NAMALWA (cell line): ENCODE data around the gene PCSK1.
"Not testable (repeated sequence)": the region's sequence is repeated elsewhere in the genome, so short reads cannot be mapped to it uniquely, and the experiment has no call there.

ENCODE experiments used
- DNase-seq: peaks from one replicate; pipeline ENCODE4 v3.0.0-alpha.2; 2015; ENCODE audit warnings: low spot score

Gene PCSK1

GRCh38 chr5:96426831-96427230 lies 6.2 kb downstream of the PCSK1 start:
- no peak for DNase-seq

- no peak for DNase-seq
These were observed 7.6 kb downstream of the PCSK1 start for GRCh38 chr5:96425443-96425842.

GRCh38 chr5:96415897-96416296 lies 17.2 kb downstream of the PCSK1 start:
- no peak for DNase-seq

- no peak for DNase-seq
These were observed 20.1 kb downstream of the PCSK1 start for GRCh38 chr5:96412868-96413449.

- DNase-seq: no peak
These were observed 23.0 kb downstream of the PCSK1 start for GRCh38 chr5:96410013-96410412.

GRCh38 chr5:96408841-96409538 lies 24.1 kb downstream of the PCSK1 start:
- no peak for DNase-seq

- no peak for DNase-seq
These were observed 24.8 kb downstream of the PCSK1 start for GRCh38 chr5:96408210-96408777.

GRCh38 chr5:96407436-96407835 lies 25.6 kb downstream of the PCSK1 start:
- DNase-seq: no peak

GRCh38 chr5:96404191-96404867 lies 28.7 kb downstream of the PCSK1 start:
- no peak for DNase-seq

- DNase-seq: no peak
These were observed 30.5 kb downstream of the PCSK1 start for GRCh38 chr5:96402500-96402899.

GRCh38 chr5:96396878-96397277 lies 36.2 kb downstream of the PCSK1 start:
- DNase-seq: no peak

- not testable (repeated sequence) for DNase-seq
These were observed 37.8 kb downstream of the PCSK1 start for GRCh38 chr5:96395295-96395694.

GRCh38 chr5:96391921-96392320 lies 41.1 kb downstream of the PCSK1 start:
- DNase-seq: no peak

GRCh38 chr5:96388176-96388575 lies 44.9 kb downstream of the PCSK1 start:
- DNase-seq: no peak

- DNase-seq: no peak
These were observed 45.4 kb downstream of the PCSK1 start for GRCh38 chr5:96387616-96388015.

- DNase-seq: no peak
These were observed 47.5 kb downstream of the PCSK1 start for GRCh38 chr5:96385538-96385937.

- DNase-seq: no peak
These were observed 48.7 kb downstream of the PCSK1 start for GRCh38 chr5:96384353-96384752.

GRCh38 chr5:96381526-96381925 lies 51.5 kb downstream of the PCSK1 start:
- DNase-seq: no peak

GRCh38 chr5:96379896-96380295 lies 53.2 kb downstream of the PCSK1 start:
- DNase-seq: no peak

GRCh38 chr5:96377597-96377996 lies 55.5 kb downstream of the PCSK1 start:
- DNase-seq: no peak

GRCh38 chr5:96377167-96377566 lies 55.9 kb downstream of the PCSK1 start:
- DNase-seq: no peak

GRCh38 chr5:96374653-96375052 lies 58.4 kb downstream of the PCSK1 start:
- no peak for DNase-seq

- no peak for DNase-seq
These were observed 59.7 kb downstream of the PCSK1 start for GRCh38 chr5:96373381-96373733.
